ENCODE results near the gene GLOD5. TPM values are rescaled to one million over a fixed set of nuclear protein-coding genes. Genes with fewer than 3 reads are reported as not detected.
A peak's percentile ranks its signal among the peaks of the same experiment; 100 is the strongest.

GLOD5 gene
- total and polyA plus RNA-seq, 8 donors, result 0.84 to 2.5 (median 1.6) TPM

- peak overlapping the region in 1 of 2 donors; percentile 7 for H3K27ac ChIP-seq
- DNase-seq (peak in 1 of 4 donors; percentile 56), ATAC-seq (peak; percentile 94)
- H3K4me1 ChIP-seq, result no peaks in the 10 kb centered on the region
- no peaks in the 10 kb centered on the region for H3K27me3 ChIP-seq
- no peak overlapping the region for H3K4me3 ChIP-seq
- H3K9me3 ChIP-seq, result no peaks in the 10 kb centered on the region
- no peaks in the 10 kb centered on the region for H3K36me3 ChIP-seq
- TF ChIP-seq CTCF (IDR thresholded peaks at IDR 0.05), result no peak
- intact Hi-C loops (cut with DNase I), result no loop called here
Measured at GRCh38 chrX:48794911-48795515, 33.5 kb downstream of the GLOD5 start.

- ATAC-seq, result no peak
- no peak overlapping the region for H3K27ac ChIP-seq
- no peak for DNase-seq
- H3K4me3 ChIP-seq, result no peak overlapping the region
- no peaks in the 10 kb centered on the region for H3K27me3 ChIP-seq
- TF ChIP-seq CTCF (IDR thresholded peaks at IDR 0.05), result no peak
- no peaks in the 10 kb centered on the region for H3K36me3 ChIP-seq
- H3K9me3 ChIP-seq, result no peaks in the 10 kb centered on the region
- H3K4me1 ChIP-seq, result no peaks in the 10 kb centered on the region
- intact Hi-C loops (cut with DNase I), result no loop called here
Measured at GRCh38 chrX:48798318-48798717, 36.8 kb downstream of the GLOD5 start.

- Histone ChIP-seq H3K4me3 (peak overlapping the region; percentile 44 to 52), H3K27me3 (no peaks in the 10 kb centered on the region), H3K9me3 (no peaks in the 10 kb centered on the region), H3K27ac (peak overlapping the region; percentile 89 to 95), H3K36me3 (peaks cover 0 to 7% of the 10 kb centered on the region in 2 donors), H3K4me1 (no peaks in the 10 kb centered on the region)
- ATAC-seq, result no peak
- intact Hi-C loops (cut with DNase I), result no loop called here
- no peak for DNase-seq
- no peak for TF ChIP-seq CTCF (IDR thresholded peaks at IDR 0.05)
Measured at GRCh38 chrX:48800574-48801279, 39.2 kb downstream of the GLOD5 start.

GRCh38 chrX:48801280-48802088 is 39.9 kb downstream of the GLOD5 start, which contains the start of gene HDAC6:
TSS of gene HDAC6 (plus strand) at chrX:48802067. CDS start at chrX:48802693, 626 bp downstream.
- peak; percentile 95 to 99 (median 96) for DNase-seq
- H3K4me1 ChIP-seq, result no peaks in the 10 kb centered on the region
- H3K27me3 ChIP-seq, result no peaks in the 10 kb centered on the region
- TF ChIP-seq CTCF (IDR thresholded peaks at IDR 0.05), result peak in 1 of 2 donors; percentile 20
- ATAC-seq, result peak; percentile 94
- H3K4me3 ChIP-seq, result peak within 1 kb of the TSS; percentile 44 to 52
- peak within 1 kb of the TSS; percentile 89 to 95 for H3K27ac ChIP-seq
- no peaks in the 10 kb centered on the region for H3K9me3 ChIP-seq
- intact Hi-C loops (cut with DNase I), result no loop called here
- peaks cover 0 to 7% of the 10 kb centered on the region in 2 donors for H3K36me3 ChIP-seq

Measured in left lung (tissue), 10 donors.